HepG2 (cell line): Measurements from ENCODE around the gene PTGES. TPM values are rescaled to one million over a fixed set of nuclear protein-coding genes. Genes with fewer than 3 reads are reported as not detected.

Experiments used
- ATAC-seq: fragments of 200-7000 bp; cut with Tn5 transposase; 3 replicates; pipeline ENCODE4 v1.9.1; 2020; ENCODE audit warnings: mild to moderate bottlenecking, moderate library complexity
- BruUV-seq: library from RNA; stranded (reverse); fragments of 400-500 nt; replicated peaks from 2 replicates; lab custom pipeline; 2021; lab: Mats Ljungman, UMichigan
- CTCF ChIA-PET: fragments of 300-600 bp; formaldehyde crosslinking; extraction: SDS; loops from one replicate; lab custom pipeline; 2021; ENCODE audit warnings: low total read pairs, inconsistent platforms, low intra/inter-chr PET ratio; lab: Yijun Ruan, JAX
- POLR2A ChIA-PET: fragments of 350-600 bp; sonication (Branson Sonifier 250); formaldehyde crosslinking; loops from one replicate; lab custom pipeline; 2020; ENCODE audit warnings: antibody characterized with exemption, inconsistent platforms; lab: Yijun Ruan, JAX
- DNase-seq: peaks from one replicate; pipeline ENCODE4 v3.0.0-alpha.2; 2015; ENCODE audit warnings: low spot score
- FAIRE-seq: peaks from 3 replicates; lab custom pipeline; 2011; peaks lifted over from hg19 to GRCh38; lab: Jason Lieb, UNC
- H2AFZ ChIP-seq: one replicate; pipeline ENCODE4 v1.6.1; 2011; ENCODE audit warnings: low read length, inconsistent platforms
- H3K27ac ChIP-seq: fragments of 300-600 bp; 3 replicates; pipeline ENCODE4 v1.8.0; 2011; ENCODE audit warnings: mixed run types, mild to moderate bottlenecking, mixed read lengths, low read length, inconsistent platforms; ENCODE audit not compliant: insufficient read depth; ENCODE audit errors: extremely low read length
- H3K27me3 ChIP-seq, 2 experiments: fragments of 200-600 bp in 1 of 2; 2 replicates in 1 of 2; 3 replicates in 1 of 2; pipeline versions ENCODE4 v1.6.0 to v1.8.0; 2011; ENCODE audit warnings: low read length in 2 of 2, mild to moderate bottlenecking in 2 of 2, moderate library complexity in 2 of 2, inconsistent platforms in 1 of 2; ENCODE audit not compliant: insufficient read depth in 2 of 2, control insufficient read depth in 1 of 2
- H3K36me3 ChIP-seq, 2 experiments: fragments of 200-600 bp in 1 of 2; replicated peaks in 1 of 2; 2 replicates in 1 of 2; 3 replicates in 1 of 2; pipeline versions ENCODE4 v1.5.1 to v1.8.0; 2011; ENCODE audit warnings: low read length in 2 of 2, inconsistent platforms in 1 of 2; ENCODE audit not compliant: insufficient read depth in 2 of 2, control insufficient read depth in 1 of 2
- H3K4me1 ChIP-seq: 2 replicates; pipeline ENCODE4 v1.5.1; 2012; ENCODE audit warnings: low read length, inconsistent platforms; ENCODE audit not compliant: insufficient read depth
- H3K4me2 ChIP-seq: 2 replicates; pipeline ENCODE4 v1.6.0; 2011; ENCODE audit warnings: low read depth, low read length, inconsistent platforms
- H3K4me3 ChIP-seq, 3 experiments: fragments of 200-600 bp in 1 of 3; sonication (generic), shearing (Covaris generic) in 1 of 3; replicated peaks in 1 of 3; 2 replicates each; pipeline ENCODE4 v1.5.1; 2011 to 2016; ENCODE audit warnings: low read length in 3 of 3, inconsistent platforms in 2 of 3, low read depth in 2 of 3, mild to moderate bottlenecking in 2 of 3, control low read depth in 1 of 3, mixed read lengths in 1 of 3; ENCODE audit not compliant: insufficient read depth in 1 of 3
- H3K79me2 ChIP-seq: one replicate; pipeline ENCODE4 v1.6.1; 2011; ENCODE audit warnings: low read length, inconsistent platforms; ENCODE audit not compliant: insufficient read depth
- H3K9ac ChIP-seq: 2 replicates; pipeline ENCODE4 v1.6.0; 2011; ENCODE audit warnings: mild to moderate bottlenecking, low read depth, low read length, inconsistent platforms; ENCODE audit not compliant: insufficient read depth
- H3K9me3 ChIP-seq: 2 replicates; pipeline ENCODE4 v1.5.1; 2012; ENCODE audit warnings: mild to moderate bottlenecking, low read length
- H4K20me1 ChIP-seq: 2 replicates; pipeline ENCODE4 v1.6.0; 2011; ENCODE audit warnings: inconsistent platforms, mild to moderate bottlenecking, low read length, moderate library complexity; ENCODE audit not compliant: insufficient read depth
- AGO1 ChIP-seq: fragments of 200-400 bp; formaldehyde crosslinking; IDR thresholded peaks from 2 replicates; pipeline ENCODE4 v1.6.1; 2017; ENCODE audit warnings: mild to moderate bottlenecking, low read depth, low read length, moderate library complexity; ENCODE audit not compliant: poor library complexity, severe bottlenecking
- BCLAF1 ChIP-seq: fragments of 450-650 bp; IDR thresholded peaks from 2 replicates; pipeline ENCODE4 v1.6.1; 2017; ENCODE audit warnings: mild to moderate bottlenecking
- FOXP4 ChIP-seq: sonication (generic); formaldehyde crosslinking; IDR thresholded peaks from 2 replicates; pipeline ENCODE4 v1.4.0; 2020; ENCODE audit warnings: missing genetic modification reagents
- IRF9 ChIP-seq: sonication (generic); formaldehyde crosslinking; IDR thresholded peaks from 2 replicates; pipeline ENCODE4 v1.8.0; 2022; ENCODE audit warnings: missing genetic modification reagents, mild to moderate bottlenecking, borderline replicate concordance
- MBNL3 ChIP-seq: fragments of 250-450 bp; sonication (Bioruptor Pico); conservative IDR thresholded peaks from 2 replicates; pipeline ENCODE4 v1.8.0; 2022; ENCODE audit warnings: mild to moderate bottlenecking, inconsistent platforms
- SAP130 ChIP-seq: IDR thresholded peaks from 2 replicates; pipeline ENCODE4 v1.6.1; 2016; ENCODE audit warnings: low read depth
- THAP11 ChIP-seq: IDR thresholded peaks from 2 replicates; pipeline ENCODE4 v1.6.1; 2016; ENCODE audit warnings: missing biosample characterization, missing genetic modification reagents
- USF2 ChIP-seq, 2 experiments: sonication (generic) in 1 of 2; formaldehyde crosslinking in 1 of 2; IDR thresholded peaks; 2 replicates each; pipeline versions ENCODE4 v1.5.1 to v1.6.1; 2011 to 2020; ENCODE audit warnings: borderline replicate concordance in 1 of 2, low read depth in 1 of 2, low read length in 1 of 2, mild to moderate bottlenecking in 1 of 2, missing genetic modification reagents in 1 of 2, moderate library complexity in 1 of 2
- ZNF234 ChIP-seq: sonication (generic); formaldehyde crosslinking; conservative IDR thresholded peaks from 2 replicates; pipeline ENCODE4 v1.5.1; 2020; ENCODE audit warnings: mild to moderate bottlenecking, missing genetic modification reagents
- ZNF354B ChIP-seq: sonication (generic); formaldehyde crosslinking; IDR thresholded peaks from 2 replicates; pipeline ENCODE4 v1.8.0; 2022; ENCODE audit warnings: mild to moderate bottlenecking, missing genetic modification reagents
- ZNF383 ChIP-seq: sonication (generic); formaldehyde crosslinking; IDR thresholded peaks from 2 replicates; pipeline ENCODE4 v1.4.0; 2020; ENCODE audit warnings: missing genetic modification reagents, mild to moderate bottlenecking, borderline replicate concordance
- ZNF451 ChIP-seq: sonication (generic); formaldehyde crosslinking; IDR thresholded peaks from 2 replicates; pipeline ENCODE4 v1.5.0; 2020; ENCODE audit warnings: mild to moderate bottlenecking, missing genetic modification reagents
- WGBS: methylation state at CpG from one replicate; pipeline ENCODE4 v1.1.6; 2017; ENCODE audit warnings: low lambda C conversion rate; 5-methylcytosine and 5-hydroxymethylcytosine counted together
- in situ Hi-C: cut with HindIII; loops from 2 replicates; pipeline ENCODE4 v1.10.0; 2017; ENCODE audit warnings: low pct_unique_long_range_greater_than_20kb; ENCODE audit not compliant: extremely low pct_ligation_motif_present
- intact Hi-C: fragments of 100-400 bp; cut with micrococcal nuclease; formaldehyde crosslinking; loops from one replicate; pipeline ENCODE4 v1.10.0; 2022; ENCODE audit not compliant: unreplicated experiment
- polyA plus RNA-seq, 8 experiments: library from polyadenylated mRNA; depleted of rRNA in 3 of 8; stranded (reverse) in 7 of 8; unstranded in 1 of 8; fragments of >200 nt; fragmentation: Illumina TruSeq in 4 of 8; extraction: Trizol in 4 of 8; gene quantifications; 2 replicates each; pipeline versions ENCODE4 v1.2.1 to v1.2.3, GENCODE V29; 2011 to 2016; ENCODE audit warnings: low read depth in 4 of 8, missing spikeins in 1 of 8, mixed read lengths in 1 of 8; ENCODE audit not compliant: insufficient read depth in 1 of 8
- total RNA-seq, 5 experiments: library from RNA; depleted of rRNA; stranded (reverse); fragments of >200 nt; fragmentation: Illumina TruSeq; extraction: Trizol; gene quantifications; 2 replicates each; pipeline ENCODE4 v1.2.3, GENCODE V29; 2016; ENCODE audit warnings: low read depth in 1 of 5

Gene PTGES
- total and polyA plus RNA-seq, 2 of the 13 experiments (the other 11 are each of a cell fraction or from before 2014, with no cell fraction given), result 0.07 TPM; not detected in 1

- no peak for TF ChIP-seq MBNL3 (CRISPR knock-in tag)
- TF ChIP-seq FOXP4 (CRISPR knock-in tag), result no peak
- no peak for TF ChIP-seq THAP11
- TF ChIP-seq ZNF234 (CRISPR knock-in tag), result no peak
- no peak for TF ChIP-seq AGO1
- no peak for TF ChIP-seq BCLAF1
- TF ChIP-seq ZNF383 (CRISPR knock-in tag), result no peak
- TF ChIP-seq ZNF354B (CRISPR knock-in tag), result no peak
- TF ChIP-seq USF2 (IDR thresholded peaks at IDR 0.05; ENCODE audit: low read depth, low read length), result no peak
- TF ChIP-seq USF2 (CRISPR knock-in tag; IDR thresholded peaks at IDR 0.05; ENCODE audit: borderline replicate concordance), result no peak
- TF ChIP-seq ZNF451 (CRISPR knock-in tag), result no peak
- TF ChIP-seq SAP130 (CRISPR knock-in tag), result no peak
- TF ChIP-seq IRF9 (CRISPR knock-in tag), result no peak
- intact Hi-C loops (no loop called here), in situ Hi-C loops (no loop called here)
- Histone ChIP-seq H3K36me3 (no peaks in the 10 kb centered on the region), H4K20me1 (no peaks in the 10 kb centered on the region), H3K9ac (no peak overlapping the region), H3K79me2 (no peaks in the 10 kb centered on the region), H3K9me3 (no peaks in the 10 kb centered on the region), H3K4me2 (no peak overlapping the region), H3K4me1 (no peaks in the 10 kb centered on the region), H2AFZ (no peak overlapping the region), H3K27ac (no peak overlapping the region), H3K27me3 (peaks cover 3 to 37% of the 10 kb centered on the region in 2 experiments; a peak in 4 of 5 replicates), H3K4me3 (no peak overlapping the region)
- FAIRE-seq (no peak), DNase-seq (no peak), ATAC-seq (no peak)
- POLR2A ChIA-PET, result no interaction called here
- WGBS, result 30% methylated on average over 14 of the region's 16 CpGs
- CTCF ChIA-PET, result no interaction called here
- BruUV-seq, result no TSS peak
Observed at GRCh38 chr9:129724456-129725190, 28.2 kb downstream of the PTGES start.
